K562 (cell line): ENCODE measurements around the gene FAM98C. TPM values are rescaled to one million over a fixed set of nuclear protein-coding genes. Genes with fewer than 3 reads are reported as not detected.

Source experiments
- ATAC-seq: fragments of 200-7000 bp; cut with Tn5 transposase; 3 replicates; pipeline ENCODE4 v1.9.1; 2020; ENCODE audit warnings: moderate library complexity
- BruUV-seq: library from RNA; stranded (reverse); fragments of 400-500 nt; replicated peaks from 2 replicates; lab custom pipeline; 2021; lab: Mats Ljungman, UMichigan
- CTCF ChIA-PET: fragments of 300-600 bp; formaldehyde crosslinking; extraction: SDS; loops from one replicate; lab custom pipeline; 2021; ENCODE audit warnings: low intra/inter-chr PET ratio; lab: Yijun Ruan, JAX
- POLR2A ChIA-PET: fragments of 300-600, 350-650 bp; sonication (Branson Sonifier 250); formaldehyde crosslinking; extraction: SDS; loops from one replicate; lab custom pipeline; 2021; ENCODE audit warnings: antibody characterized with exemption, inconsistent platforms; lab: Yijun Ruan, JAX
- DNase-seq, 4 experiments: peaks; one replicate each; pipeline versions ENCODE4 v3.0.0 to v3.0.0-alpha.2; 2011 to 2018; ENCODE audit warnings: low spot score in 3 of 4, mixed read lengths in 3 of 4; ENCODE audit errors: extremely low read depth in 1 of 4
- FAIRE-seq: peaks from 2 replicates; lab custom pipeline; 2011; peaks lifted over from hg19 to GRCh38; lab: Jason Lieb, UNC
- H2AFZ ChIP-seq: 2 replicates; pipeline ENCODE4 v1.6.0; 2011; ENCODE audit warnings: low read depth, low read length, control low read depth, inconsistent platforms
- H3K27ac ChIP-seq: fragments of 200-600 bp; 3 replicates; pipeline ENCODE4 v1.8.0; 2011; ENCODE audit warnings: low read depth, mild to moderate bottlenecking, control low read depth, inconsistent platforms, low read length, moderate library complexity, mixed read lengths; ENCODE audit errors: extremely low read depth
- H3K27me3 ChIP-seq, 2 experiments: fragments of 300-600 bp in 1 of 2; 2 replicates in 1 of 2; 3 replicates in 1 of 2; pipeline versions ENCODE4 v1.6.0 to v1.8.0; 2011; ENCODE audit warnings: inconsistent platforms in 2 of 2, low read length in 2 of 2, mild to moderate bottlenecking in 1 of 2, mixed read lengths in 1 of 2, moderate library complexity in 1 of 2; ENCODE audit not compliant: control insufficient read depth in 2 of 2, insufficient read depth in 2 of 2
- H3K36me3 ChIP-seq: fragments of 300-600 bp; 3 replicates; pipeline ENCODE4 v1.8.0; 2011; ENCODE audit warnings: mild to moderate bottlenecking, low read length, inconsistent platforms; ENCODE audit not compliant: control insufficient read depth, insufficient read depth
- H3K4me1 ChIP-seq, 2 experiments: fragments of 200-600 bp in 1 of 2; replicated peaks in 1 of 2; 2 replicates in 1 of 2; 3 replicates in 1 of 2; pipeline versions ENCODE4 v1.5.1 to v1.8.0; 2011; ENCODE audit warnings: inconsistent platforms in 2 of 2, low read length in 2 of 2, mild to moderate bottlenecking in 1 of 2, mixed read lengths in 1 of 2, moderate library complexity in 1 of 2; ENCODE audit not compliant: control insufficient read depth in 2 of 2, insufficient read depth in 2 of 2
- H3K4me2 ChIP-seq: 2 replicates; pipeline ENCODE4 v1.6.1; 2011; ENCODE audit warnings: low read length, control low read depth, inconsistent platforms, mixed read lengths; ENCODE audit not compliant: insufficient read depth
- H3K4me3 ChIP-seq: fragments of 200-600 bp; sonication (generic), shearing (Covaris generic); 2 replicates; pipeline ENCODE4 v1.5.1; 2016; ENCODE audit warnings: control low read depth, inconsistent platforms
- H3K79me2 ChIP-seq: fragments of 200-600 bp; 3 replicates; pipeline ENCODE4 v1.8.0; 2011; ENCODE audit warnings: low read length, inconsistent platforms; ENCODE audit not compliant: control insufficient read depth, insufficient read depth
- H3K9ac ChIP-seq, 2 experiments: 2 replicates each; pipeline versions ENCODE4 v1.6.0 to v1.6.1; 2011; ENCODE audit warnings: low read depth in 2 of 2, low read length in 2 of 2, control low read depth in 1 of 2, inconsistent platforms in 1 of 2, mild to moderate bottlenecking in 1 of 2, mixed read lengths in 1 of 2; ENCODE audit not compliant: insufficient read depth in 1 of 2
- H3K9me1 ChIP-seq: one replicate; pipeline ENCODE4 v1.6.0; 2011; ENCODE audit warnings: inconsistent platforms, mild to moderate bottlenecking, low read length, moderate library complexity; ENCODE audit not compliant: control insufficient read depth, insufficient read depth
- H3K9me3 ChIP-seq: replicated peaks from 2 replicates; pipeline ENCODE4 v1.5.1; 2011; ENCODE audit warnings: low read depth, low read length, inconsistent platforms; ENCODE audit not compliant: control insufficient read depth, insufficient read depth
- H4K20me1 ChIP-seq: replicated peaks from 2 replicates; pipeline ENCODE4 v1.6.1; 2011; ENCODE audit warnings: low read length, inconsistent platforms, mixed read lengths; ENCODE audit not compliant: control insufficient read depth, insufficient read depth
- ATF3 ChIP-seq, 2 experiments: fragments of 450-650 bp in 1 of 2; sonication (generic) in 1 of 2; formaldehyde crosslinking in 1 of 2; IDR thresholded peaks in 1 of 2; conservative IDR thresholded peaks in 1 of 2; 2 replicates each; pipeline versions ENCODE4 v1.6.1 to v1.8.1; 2016 to 2023; ENCODE audit warnings: mild to moderate bottlenecking in 2 of 2, moderate library complexity in 2 of 2, inconsistent platforms in 1 of 2, missing genetic modification reagents in 1 of 2
- HNRNPL ChIP-seq: fragments of 200-400 bp; formaldehyde crosslinking; IDR thresholded peaks from 2 replicates; pipeline ENCODE4 v1.6.1; 2017; ENCODE audit warnings: low read depth, mild to moderate bottlenecking, low read length
- KLF10 ChIP-seq: fragments of 250-450 bp; sonication (Bioruptor Pico); IDR thresholded peaks from 2 replicates; pipeline ENCODE4 v1.6.1; 2021; ENCODE audit warnings: matching md5 sums
- PCBP1 ChIP-seq: fragments of 200-400 bp; formaldehyde crosslinking; IDR thresholded peaks from 2 replicates; pipeline ENCODE4 v1.6.1; 2018; ENCODE audit warnings: mild to moderate bottlenecking, low read depth, low read length; ENCODE audit not compliant: poor library complexity, severe bottlenecking
- POLR2G ChIP-seq: fragments of 200-400 bp; formaldehyde crosslinking; IDR thresholded peaks from 2 replicates; pipeline ENCODE4 v1.6.1; 2017; ENCODE audit warnings: low read depth, mild to moderate bottlenecking, antibody characterized with exemption, low read length, moderate library complexity
- RBFOX2 ChIP-seq: fragments of 200-400 bp; formaldehyde crosslinking; IDR thresholded peaks from 2 replicates; pipeline ENCODE4 v1.6.1; 2017; ENCODE audit warnings: low read depth, mild to moderate bottlenecking, low read length, moderate library complexity
- RBM22 ChIP-seq: fragments of 200-400 bp; formaldehyde crosslinking; IDR thresholded peaks from 2 replicates; pipeline ENCODE4 v1.6.1; 2018; ENCODE audit warnings: low read length, low read depth; ENCODE audit not compliant: poor library complexity, severe bottlenecking
- SPI1 ChIP-seq: IDR thresholded peaks from 2 replicates; pipeline ENCODE4 v1.6.1; 2011; ENCODE audit warnings: low read depth, low read length, control low read depth, borderline replicate concordance
- ZBTB33 ChIP-seq: sonication (generic); formaldehyde crosslinking; IDR thresholded peaks from 2 replicates; pipeline ENCODE4 v1.8.1; 2023; ENCODE audit warnings: mild to moderate bottlenecking, missing genetic modification reagents
- ZNF764 ChIP-seq: fragments of 250-450 bp; sonication (Bioruptor Pico); IDR thresholded peaks from 2 replicates; pipeline ENCODE4 v1.4.0; 2020; ENCODE audit warnings: low read depth, mild to moderate bottlenecking, moderate library complexity
- WGBS: fragments of 100-300 bp; shearing (Covaris generic); methylation state at CpG from one replicate; pipeline ENCODE4 v1.1.6; 2016; ENCODE audit warnings: low coverage, mixed read lengths; ENCODE audit not compliant: insufficient coverage; ENCODE audit errors: missing lambda C conversion rate; 5-methylcytosine and 5-hydroxymethylcytosine counted together
- in situ Hi-C: fragments of 300-500 bp; cut with MboI; formaldehyde crosslinking; loops from 4 replicates; pipeline ENCODE4 v1.15.0; 2018; ENCODE audit warnings: inconsistent platforms, mixed read lengths
- intact Hi-C: fragments of 100-400 bp; cut with micrococcal nuclease; formaldehyde crosslinking; loops from 2 replicates; pipeline ENCODE4 v1.14.2; 2022
- polyA plus RNA-seq, 8 experiments: library from polyadenylated mRNA; depleted of rRNA in 4 of 8; stranded (reverse) in 5 of 8; unstranded in 3 of 8; fragments of >200 nt; fragmentation: Nextera tagmentation in 2 of 8; fragmentation: Illumina TruSeq in 1 of 8; extraction: Ambion mirVana in 2 of 8; extraction: Trizol in 1 of 8; gene quantifications; 2 replicates each; pipeline versions ENCODE4 v1.2.1 to v1.2.3, GENCODE V29; 2011 to 2014; ENCODE audit warnings: inconsistent platforms in 1 of 8, missing spikeins in 1 of 8
- total RNA-seq, 7 experiments: library from RNA; depleted of rRNA in 6 of 7; stranded (reverse); fragments of >200 nt in 6 of 7; fragmentation: Illumina TruSeq in 2 of 7; extraction: Trizol in 2 of 7; gene quantifications; 2 replicates each; pipeline versions ENCODE4 v1.2.1 to v1.2.3, GENCODE V29; 2011 to 2021; ENCODE audit warnings: low replicate concordance in 1 of 7

The FAM98C gene
- total and polyA plus RNA-seq, 9 of the 15 experiments (the other 6 are each of a cell fraction or from before 2014, with no cell fraction given): 1.7 to 43.8 (median 13.7) TPM

GRCh38 chr19:38386300-38386970, 16.5 kb upstream of the FAM98C start:
- no peak overlapping the region for H3K4me3 ChIP-seq
- H3K9me3 ChIP-seq: no peaks in the 10 kb centered on the region
- H2AFZ ChIP-seq: no peak overlapping the region
- peak overlapping the region; percentile 70; the same call in 1 of the 2 replicates for H3K4me2 ChIP-seq
- FAIRE-seq: no peak
- peaks cover 2 to 53% of the 10 kb centered on the region in 2 experiments; a peak in 3 of 5 replicates for H3K4me1 ChIP-seq
- DNase-seq: peak in 2 of 4 experiments; percentile 48 to 49
- H3K27ac ChIP-seq: peak overlapping the region; percentile 33; the same call in 1 of the 3 replicates
- CTCF ChIA-PET: no interaction called here
- TF ChIP-seq RBM22 (peak; percentile 27), PCBP1 (peak; percentile 47), POLR2G (peak; percentile 16), ZBTB33 (CRISPR knock-in tag) (peak; percentile 98), KLF10 (no peak), SPI1 (no peak), RBFOX2 (peak; percentile 8; the same call in 1 of the 2 replicates), ZNF764 (CRISPR knock-in tag) (no peak), ATF3 (IDR thresholded peaks at IDR 0.05) (peak; percentile 39; the same call in 1 of the 2 replicates), ATF3 (CRISPR knock-in tag; conservative IDR thresholded peaks at IDR 0.05) (no peak), HNRNPL (0 out of 2 replicates have a peak, but pooled peaks have one; percentile 56)
- POLR2A ChIA-PET: interaction anchor here (0.6 to 1.5 kb wide), 3 partner anchors 26 to 456 kb away, joined by 3 to 4 read pairs (median 3); no protein-coding TSS in a partner anchor
- in situ Hi-C loops: no loop called here
- H4K20me1 ChIP-seq: peaks cover 3% of the 10 kb centered on the region; the same call in 1 of the 2 replicates
- WGBS: 78% methylated on average over 46 of the region's 61 CpGs
- ATAC-seq: no peak
- H3K9me1 ChIP-seq: peaks cover 3% of the 10 kb centered on the region
- H3K9ac ChIP-seq: peak overlapping the region in 1 of 2 experiments; percentile 81; a peak in 2 of 4 replicates
- no peaks in the 10 kb centered on the region for H3K27me3 ChIP-seq
- H3K79me2 ChIP-seq: 0 out of 3 replicates have a peak, but pooled peaks cover 2% of the 10 kb centered on the region
- BruUV-seq: no TSS peak
- peaks cover 48% of the 10 kb centered on the region; the same call in 2 of the 3 replicates for H3K36me3 ChIP-seq
- intact Hi-C loops: loop anchor here (5.0 kb wide), 2 partner anchors 49 to 144 kb away; partner anchors contain the start of gene CATSPERG
